ENCODE measurements around the gene ARHGEF28.

ARHGEF28 gene

GRCh38 chr5:73606206-73606753 lies 19.7 kb upstream of the ARHGEF28 start:
- TF ChIP-seq PATZ1 (CRISPR knock-in tag; IDR thresholded peaks at IDR 0.05; ENCODE audit: borderline replicate concordance) (no peak), BACH2 (CRISPR knock-in tag; IDR thresholded peaks at IDR 0.05; ENCODE audit: borderline replicate concordance) (no peak), TOX (CRISPR knock-in tag; IDR thresholded peaks at IDR 0.05; ENCODE audit: borderline replicate concordance) (no peak), TSHZ2 (CRISPR knock-in tag; IDR thresholded peaks at IDR 0.05) (no peak), OSR1 (CRISPR knock-in tag; IDR thresholded peaks at IDR 0.05) (no peak), POU6F1 (CRISPR knock-in tag; IDR thresholded peaks at IDR 0.05; ENCODE audit: borderline replicate concordance, low read depth) (no peak), CSRNP3 (CRISPR knock-in tag; IDR thresholded peaks at IDR 0.05) (no peak), GLIS3 (CRISPR knock-in tag; IDR thresholded peaks at IDR 0.05) (no peak), ZNF70 (CRISPR knock-in tag; IDR thresholded peaks at IDR 0.05) (no peak), CSDC2 (CRISPR knock-in tag; IDR thresholded peaks at IDR 0.05) (no peak), ZNF565 (CRISPR knock-in tag; conservative IDR thresholded peaks at IDR 0.05; ENCODE audit: low read depth) (no peak), TCF4 (CRISPR knock-in tag; IDR thresholded peaks at IDR 0.05; ENCODE audit: borderline replicate concordance) (no peak), ESRRG (CRISPR knock-in tag; IDR thresholded peaks at IDR 0.05) (no peak), ZFP3 (CRISPR knock-in tag; IDR thresholded peaks at IDR 0.05) (no peak), ISL1 (CRISPR knock-in tag; IDR thresholded peaks at IDR 0.05) (no peak), ZFP30 (CRISPR knock-in tag; IDR thresholded peaks at IDR 0.05) (no peak), RARB (CRISPR knock-in tag; IDR thresholded peaks at IDR 0.05) (no peak)

GRCh38 chr5:73607228-73607627 lies 18.8 kb upstream of the ARHGEF28 start:
- ATAC-seq: no peak
- TF ChIP-seq OSR1 (CRISPR knock-in tag; IDR thresholded peaks at IDR 0.05) (no peak), TOX (CRISPR knock-in tag; IDR thresholded peaks at IDR 0.05; ENCODE audit: borderline replicate concordance) (no peak), CSDC2 (CRISPR knock-in tag; IDR thresholded peaks at IDR 0.05) (no peak), BACH2 (CRISPR knock-in tag; IDR thresholded peaks at IDR 0.05; ENCODE audit: borderline replicate concordance) (no peak), PPARA (CRISPR knock-in tag; IDR thresholded peaks at IDR 0.05; ENCODE audit: borderline replicate concordance) (no peak), ZNF565 (CRISPR knock-in tag; conservative IDR thresholded peaks at IDR 0.05; ENCODE audit: low read depth) (no peak), ZNF8 (CRISPR knock-in tag; IDR thresholded peaks at IDR 0.05) (no peak), ZC3H10 (CRISPR knock-in tag; IDR thresholded peaks at IDR 0.05) (no peak), PATZ1 (CRISPR knock-in tag; IDR thresholded peaks at IDR 0.05; ENCODE audit: borderline replicate concordance) (no peak), RARB (CRISPR knock-in tag; IDR thresholded peaks at IDR 0.05) (no peak), GLIS3 (CRISPR knock-in tag; IDR thresholded peaks at IDR 0.05) (no peak), CREB5 (CRISPR knock-in tag; IDR thresholded peaks at IDR 0.05; ENCODE audit: low read depth) (no peak), ZFP30 (CRISPR knock-in tag; IDR thresholded peaks at IDR 0.05) (no peak), TSHZ2 (CRISPR knock-in tag; IDR thresholded peaks at IDR 0.05) (no peak), CSRNP3 (CRISPR knock-in tag; IDR thresholded peaks at IDR 0.05) (no peak), SNAI2 (CRISPR knock-in tag; IDR thresholded peaks at IDR 0.05) (no peak), ARNTL (CRISPR knock-in tag; IDR thresholded peaks at IDR 0.05; ENCODE audit: borderline replicate concordance, low read depth) (no peak), ISL1 (CRISPR knock-in tag; IDR thresholded peaks at IDR 0.05) (no peak)

More at GRCh38 chr5:73606206-73606753, 19.7 kb upstream of the ARHGEF28 start:
- no peak for ATAC-seq
